Neural progenitor cell (in vitro differentiated cells): ENCODE measurements around the gene RGS6. TPM values are rescaled to one million over a fixed set of nuclear protein-coding genes. Genes with fewer than 3 reads are reported as not detected.
A peak's percentile ranks its signal among the peaks of the same experiment; 100 is the strongest.

ENCODE experiments used
- DNase-seq: peaks from one replicate; pipeline ENCODE4 v3.0.0-alpha.2; 2016; ENCODE audit warnings: low spot score
- H2AFZ ChIP-seq: fragments of 200-600 bp; sonication (generic); replicated peaks from 2 replicates; pipeline ENCODE4 v1.6.1; 2016; ENCODE audit warnings: antibody characterized with exemption
- H3F3A ChIP-seq: fragments of 200-600 bp; sonication (generic); 2 replicates; pipeline ENCODE4 v1.6.1; 2016; ENCODE audit warnings: antibody characterized with exemption, low read depth
- H3K27ac ChIP-seq: fragments of 200-600 bp; sonication (generic); 2 replicates; pipeline ENCODE4 v1.5.1; 2016; ENCODE audit warnings: mild to moderate bottlenecking
- H3K27me3 ChIP-seq: fragments of 200-600 bp; sonication (generic); 2 replicates; pipeline ENCODE4 v1.6.1; 2016; ENCODE audit warnings: mild to moderate bottlenecking, moderate library complexity
- H3K36me3 ChIP-seq: fragments of 200-600 bp; sonication (generic); 2 replicates; pipeline ENCODE4 v1.5.1; 2016
- H3K4me1 ChIP-seq: fragments of 200-600 bp; sonication (generic); 2 replicates; pipeline ENCODE4 v1.6.1; 2016; ENCODE audit warnings: mixed run types
- H3K4me2 ChIP-seq: fragments of 200-600 bp; sonication (generic); 2 replicates; pipeline ENCODE4 v1.6.1; 2016
- H3K4me3 ChIP-seq: fragments of 200-600 bp; sonication (generic); 2 replicates; pipeline ENCODE4 v1.5.1; 2016
- H3K79me2 ChIP-seq: fragments of 200-600 bp; sonication (generic); 2 replicates; pipeline ENCODE4 v1.6.1; 2016; ENCODE audit warnings: low read depth
- H3K9ac ChIP-seq: fragments of 200-600 bp; sonication (generic); 2 replicates; pipeline ENCODE4 v1.6.1; 2016
- H3K9me3 ChIP-seq: fragments of 200-600 bp; sonication (generic); 2 replicates; pipeline ENCODE4 v1.5.1; 2016; ENCODE audit warnings: low read depth
- H4K20me1 ChIP-seq: fragments of 200-600 bp; sonication (generic); 2 replicates; pipeline ENCODE4 v1.6.1; 2016; ENCODE audit warnings: low read depth
- H3K27ac Mint-ChIP-seq: 3 replicates; pipeline ENCODE4 v1.8.0; 2021; ENCODE audit warnings: mixed read lengths
- H3K27me3 Mint-ChIP-seq: 2 replicates; pipeline ENCODE4 v1.8.0; 2022; ENCODE audit warnings: low read depth, mild to moderate bottlenecking, inconsistent platforms, moderate library complexity, mixed read lengths; ENCODE audit not compliant: insufficient read depth
- H3K36me3 Mint-ChIP-seq: 3 replicates; pipeline ENCODE4 v1.8.0; 2021; ENCODE audit warnings: mixed read lengths
- H3K4me1 Mint-ChIP-seq: 3 replicates; pipeline ENCODE4 v1.8.0; 2021; ENCODE audit warnings: mixed read lengths
- H3K4me3 Mint-ChIP-seq: 3 replicates; pipeline ENCODE4 v1.8.0; 2021; ENCODE audit warnings: mild to moderate bottlenecking, moderate library complexity, mixed read lengths
- H3K9me3 Mint-ChIP-seq: 3 replicates; pipeline ENCODE4 v1.8.0; 2020; ENCODE audit warnings: mixed read lengths
- EZH2 ChIP-seq: fragments of 200-600 bp; sonication (generic); IDR thresholded peaks from 2 replicates; pipeline ENCODE4 v1.6.1; 2017; ENCODE audit warnings: antibody characterized with exemption, mild to moderate bottlenecking, moderate library complexity
- EZH2phosphoT487 ChIP-seq: fragments of 200-600 bp; sonication (generic); IDR thresholded peaks from 2 replicates; pipeline ENCODE4 v1.6.1; 2017; ENCODE audit warnings: antibody characterized with exemption
- total RNA-seq: library from RNA; depleted of rRNA; stranded (reverse); fragments of >200 nt; gene quantifications from 2 replicates; pipeline ENCODE4 v1.2.3, GENCODE V29; 2015; ENCODE audit warnings: low replicate concordance
- TF ChIP-seq, protein P1 (sequence below): fragments of 200-600 bp; sonication (generic); IDR thresholded peaks from 2 replicates; pipeline ENCODE4 v1.5.1; 2017; ENCODE audit warnings: antibody characterized with exemption, mild to moderate bottlenecking

RGS6 gene
- total RNA-seq, 1 donor from 2014 or later = 0.80 TPM

DNA sequence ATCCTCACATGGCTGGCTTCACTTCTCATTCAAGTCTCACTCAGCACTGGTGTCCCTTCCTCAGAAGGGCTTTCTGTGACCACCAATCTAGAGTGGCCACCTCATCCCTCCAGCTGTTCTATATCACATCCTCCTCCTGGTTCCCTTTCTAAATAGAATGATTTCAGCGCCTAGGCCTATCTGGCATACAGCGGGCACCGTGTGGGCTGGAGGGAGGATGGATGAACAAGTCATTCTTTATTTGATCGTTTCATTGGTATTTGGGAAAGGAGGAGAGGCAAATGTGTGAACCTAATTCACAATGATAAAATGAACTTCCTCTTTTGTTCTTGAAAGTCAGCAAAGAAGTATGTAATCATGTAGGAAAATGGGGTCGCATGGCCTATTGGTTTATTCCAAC is 567.5 kb downstream of the RGS6 start:
- Histone ChIP-seq H4K20me1 (no peaks in the 10 kb centered on the region), H3K4me1 (no peaks in the 10 kb centered on the region), H3K36me3 (no peaks in the 10 kb centered on the region), H3K27ac (no peak overlapping the region), H2AFZ (no peak overlapping the region), H3K79me2 (no peaks in the 10 kb centered on the region), H3F3A (no peaks in the 10 kb centered on the region), H3K9me3 (no peaks in the 10 kb centered on the region), H3K9ac (no peak overlapping the region), H3K4me3 (no peak overlapping the region), H3K4me2 (no peak overlapping the region), H3K27me3 (no peaks in the 10 kb centered on the region)
- H3K4me3 Mint-ChIP-seq = no peak overlapping the region
- peaks cover 19% of the 10 kb centered on the region for H3K9me3 Mint-ChIP-seq
- no peak overlapping the region for H3K27ac Mint-ChIP-seq
- no peak for TF ChIP-seq EZH2phosphoT487
- TF ChIP-seq, protein P1, sequence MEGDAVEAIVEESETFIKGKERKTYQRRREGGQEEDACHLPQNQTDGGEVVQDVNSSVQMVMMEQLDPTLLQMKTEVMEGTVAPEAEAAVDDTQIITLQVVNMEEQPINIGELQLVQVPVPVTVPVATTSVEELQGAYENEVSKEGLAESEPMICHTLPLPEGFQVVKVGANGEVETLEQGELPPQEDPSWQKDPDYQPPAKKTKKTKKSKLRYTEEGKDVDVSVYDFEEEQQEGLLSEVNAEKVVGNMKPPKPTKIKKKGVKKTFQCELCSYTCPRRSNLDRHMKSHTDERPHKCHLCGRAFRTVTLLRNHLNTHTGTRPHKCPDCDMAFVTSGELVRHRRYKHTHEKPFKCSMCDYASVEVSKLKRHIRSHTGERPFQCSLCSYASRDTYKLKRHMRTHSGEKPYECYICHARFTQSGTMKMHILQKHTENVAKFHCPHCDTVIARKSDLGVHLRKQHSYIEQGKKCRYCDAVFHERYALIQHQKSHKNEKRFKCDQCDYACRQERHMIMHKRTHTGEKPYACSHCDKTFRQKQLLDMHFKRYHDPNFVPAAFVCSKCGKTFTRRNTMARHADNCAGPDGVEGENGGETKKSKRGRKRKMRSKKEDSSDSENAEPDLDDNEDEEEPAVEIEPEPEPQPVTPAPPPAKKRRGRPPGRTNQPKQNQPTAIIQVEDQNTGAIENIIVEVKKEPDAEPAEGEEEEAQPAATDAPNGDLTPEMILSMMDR = no peak
- no peak for TF ChIP-seq EZH2
- H3K36me3 Mint-ChIP-seq = no peaks in the 10 kb centered on the region
- H3K27me3 Mint-ChIP-seq = no peaks in the 10 kb centered on the region
- DNase-seq = no peak
- H3K4me1 Mint-ChIP-seq = peaks cover 3% of the 10 kb centered on the region

DNA sequence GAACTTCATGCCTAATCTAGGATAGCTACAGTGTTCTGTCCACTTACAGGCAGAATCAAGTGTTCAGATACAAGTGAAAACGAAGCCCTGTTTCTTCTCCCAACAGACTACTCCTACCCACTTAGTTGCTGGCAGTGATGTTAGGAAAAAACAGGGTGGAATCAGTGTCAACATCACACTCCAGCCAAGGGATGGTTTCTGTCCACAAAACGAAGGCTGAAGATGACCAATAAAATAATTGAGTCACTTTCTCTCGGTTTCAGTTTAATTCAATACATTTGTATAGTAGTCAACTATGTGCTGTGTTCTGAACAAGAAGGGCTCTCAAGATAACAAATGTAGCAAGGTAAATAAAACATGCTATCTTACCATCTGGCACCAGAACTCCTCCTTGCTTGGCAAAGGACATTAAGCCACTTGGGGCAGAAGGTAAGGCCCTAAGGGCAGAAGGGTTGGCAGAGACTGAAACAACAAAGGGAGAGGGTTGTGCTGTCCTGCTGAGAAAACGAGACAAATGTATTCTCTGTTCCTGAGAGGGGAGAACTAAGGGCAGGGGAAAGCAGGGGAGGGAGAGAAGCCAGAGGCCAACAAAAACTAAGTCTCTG is 568.1 kb downstream of the RGS6 start:
- TF ChIP-seq, protein P1 = no peak
- no peak for TF ChIP-seq EZH2phosphoT487
- TF ChIP-seq EZH2 = no peak
- Histone ChIP-seq H3K4me1 (no peaks in the 10 kb centered on the region), H3K79me2 (no peaks in the 10 kb centered on the region), H3K27ac (no peak overlapping the region), H3K36me3 (no peaks in the 10 kb centered on the region), H3K27me3 (no peaks in the 10 kb centered on the region), H3K9me3 (no peaks in the 10 kb centered on the region), H3K4me3 (no peak overlapping the region), H4K20me1 (no peaks in the 10 kb centered on the region), H3F3A (no peaks in the 10 kb centered on the region), H3K4me2 (no peak overlapping the region), H3K9ac (no peak overlapping the region), H2AFZ (no peak overlapping the region)
- H3K27me3 Mint-ChIP-seq = no peaks in the 10 kb centered on the region
- H3K4me1 Mint-ChIP-seq = peaks cover 6% of the 10 kb centered on the region
- H3K27ac Mint-ChIP-seq = peak overlapping the region; percentile 40
- peaks cover 18% of the 10 kb centered on the region for H3K9me3 Mint-ChIP-seq
- H3K36me3 Mint-ChIP-seq = no peaks in the 10 kb centered on the region
- H3K4me3 Mint-ChIP-seq = no peak overlapping the region
- DNase-seq = no peak

DNA sequence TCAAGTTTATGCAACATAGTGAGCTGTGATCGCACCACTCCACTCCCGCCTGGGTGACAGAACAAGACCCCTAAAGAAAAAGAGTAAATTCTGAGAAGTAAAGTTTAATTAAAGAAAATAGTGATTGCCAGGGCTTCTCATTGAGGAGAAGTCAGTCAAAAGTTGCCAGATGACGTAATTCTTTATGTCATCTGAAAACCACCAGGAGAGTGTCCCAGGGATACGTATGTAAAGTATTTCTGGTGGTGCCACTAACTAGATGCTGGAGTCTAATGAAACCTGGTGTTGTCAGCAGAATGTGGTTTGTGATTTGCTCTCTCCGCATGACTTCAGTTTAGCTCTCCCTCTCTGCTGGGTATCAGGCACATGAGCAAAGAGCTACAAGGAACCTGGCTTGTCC is 569.2 kb downstream of the RGS6 start:
- H3K27me3 ChIP-seq = no peaks in the 10 kb centered on the region
- no peaks in the 10 kb centered on the region for H3K9me3 ChIP-seq
- H3K27ac ChIP-seq = no peak overlapping the region
- peaks cover 15% of the 10 kb centered on the region for H3K9me3 Mint-ChIP-seq
- H3K27ac Mint-ChIP-seq = no peak overlapping the region
- H3K4me2 ChIP-seq = no peak overlapping the region
- H3F3A ChIP-seq = no peaks in the 10 kb centered on the region
- H3K4me1 ChIP-seq = no peaks in the 10 kb centered on the region
- H3K4me1 Mint-ChIP-seq = peaks cover 12% of the 10 kb centered on the region
- no peak for TF ChIP-seq EZH2
- no peak for TF ChIP-seq EZH2phosphoT487
- TF ChIP-seq, protein P1 = no peak
- no peaks in the 10 kb centered on the region for H3K27me3 Mint-ChIP-seq
- no peak overlapping the region for H3K4me3 Mint-ChIP-seq
- H3K79me2 ChIP-seq = no peaks in the 10 kb centered on the region
- no peak for DNase-seq
- H2AFZ ChIP-seq = no peak overlapping the region
- H4K20me1 ChIP-seq = no peaks in the 10 kb centered on the region
- no peaks in the 10 kb centered on the region for H3K36me3 Mint-ChIP-seq
- no peaks in the 10 kb centered on the region for H3K36me3 ChIP-seq
- no peak overlapping the region for H3K9ac ChIP-seq
- H3K4me3 ChIP-seq = no peak overlapping the region
